ENCODE data around the gene MTERF2.
"Not testable (repeated sequence)": the region's sequence is repeated elsewhere in the genome, so short reads cannot be mapped to it uniquely, and the experiment has no call there.

Gene MTERF2

DNA sequence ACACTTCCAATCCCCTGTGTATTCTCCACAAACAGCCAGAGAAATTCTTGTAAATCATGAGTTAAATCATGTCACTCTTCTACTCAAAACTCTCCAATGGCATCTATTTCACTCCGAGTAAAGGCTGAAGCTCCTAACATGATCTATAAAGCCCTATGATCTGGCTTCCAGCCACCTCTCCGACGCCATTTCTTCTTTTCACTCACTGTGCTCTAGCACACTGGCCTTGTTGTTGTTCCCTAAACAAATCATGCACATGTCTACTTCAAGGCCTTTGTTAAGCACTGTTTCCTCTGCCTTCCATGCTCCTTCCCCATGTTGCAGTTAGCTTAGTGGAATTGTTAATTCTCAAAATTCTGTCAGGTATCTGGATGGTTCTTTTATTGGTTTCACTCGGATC, 30.1 kb upstream of the MTERF2 start:
- H3K4me3 ChIP-seq (ENCODE audit: low read length) = no peak overlapping the region

GRCh38 chr12:107014055-107014454, 27.1 kb upstream of the MTERF2 start:
- H3K4me1 ChIP-seq (ENCODE audit: control insufficient read depth, insufficient read depth, low read length) = no peaks in the 10 kb centered on the region
- H3K4me3 ChIP-seq (ENCODE audit: low read length) = no peak overlapping the region
- no peaks in the 10 kb centered on the region for H3K36me3 ChIP-seq (ENCODE audit: control insufficient read depth, insufficient read depth, low read length)
- no peak overlapping the region for H3K27ac ChIP-seq (ENCODE audit: low read depth, low read length)
- H3K27me3 ChIP-seq (ENCODE audit: control insufficient read depth, insufficient read depth, low read length) = no peaks in the 10 kb centered on the region
- no peak overlapping the region for H3K9ac ChIP-seq (ENCODE audit: low read length)

More for the DNA sequence above, 30.1 kb upstream of the MTERF2 start:
- no peak overlapping the region for H3K9ac ChIP-seq (ENCODE audit: low read length)
- H3K4me1 ChIP-seq (ENCODE audit: control insufficient read depth, insufficient read depth, low read length) = no peaks in the 10 kb centered on the region
- H3K27ac ChIP-seq (ENCODE audit: low read depth, low read length) = no peak overlapping the region
- no peaks in the 10 kb centered on the region for H3K27me3 ChIP-seq (ENCODE audit: control insufficient read depth, insufficient read depth, low read length)
- H3K36me3 ChIP-seq (ENCODE audit: control insufficient read depth, insufficient read depth, low read length) = no peaks in the 10 kb centered on the region

GRCh38 chr12:107012736-107013425, 25.9 kb upstream of the MTERF2 start:
- no peak overlapping the region for H3K4me3 ChIP-seq (ENCODE audit: low read length)
- H3K9ac ChIP-seq (ENCODE audit: low read length) = no peak overlapping the region
- no peaks in the 10 kb centered on the region for H3K36me3 ChIP-seq (ENCODE audit: control insufficient read depth, insufficient read depth, low read length)
- H3K27me3 ChIP-seq (ENCODE audit: control insufficient read depth, insufficient read depth, low read length) = no peaks in the 10 kb centered on the region
- H3K27ac ChIP-seq (ENCODE audit: low read depth, low read length) = no peak overlapping the region
- no peaks in the 10 kb centered on the region for H3K4me1 ChIP-seq (ENCODE audit: control insufficient read depth, insufficient read depth, low read length)

GRCh38 chr12:107011519-107011918, 24.6 kb upstream of the MTERF2 start:
- H3K4me3 ChIP-seq (ENCODE audit: low read length) = no peak overlapping the region
- no peaks in the 10 kb centered on the region for H3K27me3 ChIP-seq (ENCODE audit: control insufficient read depth, insufficient read depth, low read length)

DNA sequence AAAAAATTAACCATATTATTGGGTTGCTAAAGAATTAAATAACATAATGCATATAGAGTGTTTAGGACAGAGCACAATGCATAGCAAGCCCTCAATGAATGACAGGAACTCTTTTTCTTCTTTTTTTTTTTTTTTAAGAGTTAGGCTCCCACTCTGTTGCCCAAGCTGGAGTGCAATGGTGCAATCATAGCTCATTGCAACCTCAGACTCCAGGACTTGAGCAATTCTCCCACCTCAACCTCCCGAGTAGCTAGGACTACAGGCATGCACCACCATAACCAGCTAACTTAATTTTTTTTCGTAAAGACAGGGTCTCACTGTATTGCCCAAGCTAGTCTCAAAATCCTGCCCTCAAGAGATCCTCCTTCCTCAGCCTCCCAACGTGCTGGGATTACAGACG, 20.5 kb upstream of the MTERF2 start:
- Histone ChIP-seq H3K27me3 (ENCODE audit: control insufficient read depth, insufficient read depth, low read length) (no peaks in the 10 kb centered on the region), H3K27ac (ENCODE audit: low read depth, low read length) (no peak overlapping the region), H3K4me3 (ENCODE audit: low read length) (no peak overlapping the region), H3K36me3 (ENCODE audit: control insufficient read depth, insufficient read depth, low read length) (no peaks in the 10 kb centered on the region), H3K9ac (ENCODE audit: low read length) (no peak overlapping the region), H3K4me1 (ENCODE audit: control insufficient read depth, insufficient read depth, low read length) (no peaks in the 10 kb centered on the region)

More at GRCh38 chr12:107011519-107011918, 24.6 kb upstream of the MTERF2 start:
- Histone ChIP-seq H3K36me3 (ENCODE audit: control insufficient read depth, insufficient read depth, low read length) (no peaks in the 10 kb centered on the region), H3K4me1 (ENCODE audit: control insufficient read depth, insufficient read depth, low read length) (no peaks in the 10 kb centered on the region), H3K9ac (ENCODE audit: low read length) (no peak overlapping the region), H3K27ac (ENCODE audit: low read depth, low read length) (no peak overlapping the region)

GRCh38 chr12:107002665-107003064, 15.7 kb upstream of the MTERF2 start:
- not testable (repeated sequence) for H3K9ac ChIP-seq (ENCODE audit: low read length); H3K4me3 ChIP-seq (ENCODE audit: low read length); H3K27ac ChIP-seq (ENCODE audit: low read depth, low read length); H3K27me3 ChIP-seq (ENCODE audit: control insufficient read depth, insufficient read depth, low read length); H3K36me3 ChIP-seq (ENCODE audit: control insufficient read depth, insufficient read depth, low read length); H3K4me1 ChIP-seq (ENCODE audit: control insufficient read depth, insufficient read depth, low read length)

- Histone ChIP-seq H3K27me3 (ENCODE audit: control insufficient read depth, insufficient read depth, low read length) (no peaks in the 10 kb centered on the region), H3K9ac (ENCODE audit: low read length) (no peak overlapping the region), H3K27ac (ENCODE audit: low read depth, low read length) (no peak overlapping the region), H3K36me3 (ENCODE audit: control insufficient read depth, insufficient read depth, low read length) (peaks cover 4% of the 10 kb centered on the region), H3K4me3 (ENCODE audit: low read length) (no peak overlapping the region), H3K4me1 (ENCODE audit: control insufficient read depth, insufficient read depth, low read length) (peaks cover 6% of the 10 kb centered on the region)
These were observed 12.5 kb upstream of the MTERF2 start for GRCh38 chr12:106999446-106999845.

DNA sequence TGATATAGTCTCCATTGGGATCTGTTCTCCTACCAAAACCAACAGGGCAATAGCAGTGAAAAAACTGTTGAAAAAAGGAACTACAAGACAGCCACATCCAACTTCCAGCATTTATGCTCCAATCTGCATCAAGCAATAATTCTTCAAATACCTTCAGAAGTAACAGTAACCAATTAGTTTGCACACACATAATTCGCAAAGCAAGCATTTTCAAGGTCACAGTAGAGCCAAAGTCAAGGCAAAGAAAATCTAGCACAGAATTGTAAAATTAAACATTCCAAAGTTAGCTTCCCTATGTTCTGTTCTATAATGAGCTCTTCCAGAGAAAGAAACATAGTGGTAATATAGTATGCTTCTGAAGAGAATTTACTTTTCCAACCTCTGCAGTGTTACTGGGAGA, 11.0 kb upstream of the MTERF2 start:
- no peaks in the 10 kb centered on the region for H3K27me3 ChIP-seq (ENCODE audit: control insufficient read depth, insufficient read depth, low read length)
- H3K4me1 ChIP-seq (ENCODE audit: control insufficient read depth, insufficient read depth, low read length) = peaks cover 6% of the 10 kb centered on the region
- H3K4me3 ChIP-seq (ENCODE audit: low read length) = no peak overlapping the region
- H3K27ac ChIP-seq (ENCODE audit: low read depth, low read length) = no peak overlapping the region
- H3K36me3 ChIP-seq (ENCODE audit: control insufficient read depth, insufficient read depth, low read length) = peaks cover 4% of the 10 kb centered on the region
- no peak overlapping the region for H3K9ac ChIP-seq (ENCODE audit: low read length)

DNA sequence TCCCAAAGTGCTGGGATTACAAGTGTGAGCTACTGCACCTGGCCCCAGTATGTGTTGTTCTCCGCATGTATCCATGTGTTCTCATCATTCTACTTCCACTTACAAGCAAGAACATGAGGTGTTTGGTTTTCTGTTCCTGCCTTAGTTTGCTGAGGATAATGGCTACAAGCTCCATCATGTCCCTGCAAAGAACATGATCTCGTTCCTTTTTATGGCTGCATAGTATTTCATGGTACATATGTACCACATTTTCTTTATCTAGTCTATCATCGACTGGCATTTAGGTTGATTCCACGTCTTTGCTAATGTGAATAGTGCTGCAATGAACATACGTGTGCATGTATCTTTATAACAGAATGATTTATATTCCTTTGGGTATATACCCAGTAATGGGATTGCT, 9.2 kb upstream of the MTERF2 start:
- not testable (repeated sequence) for H3K27ac ChIP-seq (ENCODE audit: low read depth, low read length); H3K4me3 ChIP-seq (ENCODE audit: low read length); H3K4me1 ChIP-seq (ENCODE audit: control insufficient read depth, insufficient read depth, low read length); H3K36me3 ChIP-seq (ENCODE audit: control insufficient read depth, insufficient read depth, low read length); H3K9ac ChIP-seq (ENCODE audit: low read length); H3K27me3 ChIP-seq (ENCODE audit: control insufficient read depth, insufficient read depth, low read length)

- Histone ChIP-seq H3K36me3 (ENCODE audit: control insufficient read depth, insufficient read depth, low read length) (peaks cover 4% of the 10 kb centered on the region), H3K4me3 (ENCODE audit: low read length) (no peak overlapping the region), H3K4me1 (ENCODE audit: control insufficient read depth, insufficient read depth, low read length) (peaks cover 6% of the 10 kb centered on the region), H3K9ac (ENCODE audit: low read length) (no peak overlapping the region), H3K27me3 (ENCODE audit: control insufficient read depth, insufficient read depth, low read length) (no peaks in the 10 kb centered on the region), H3K27ac (ENCODE audit: low read depth, low read length) (peak overlapping the region; percentile 51)
These were observed 7.8 kb upstream of the MTERF2 start for GRCh38 chr12:106994579-106995220.

GRCh38 chr12:106987846-106988245, 900 bp upstream of the MTERF2 start:
- H3K4me1 ChIP-seq (ENCODE audit: control insufficient read depth, insufficient read depth, low read length) = peaks cover 11% of the 10 kb centered on the region
- H3K36me3 ChIP-seq (ENCODE audit: control insufficient read depth, insufficient read depth, low read length) = peaks cover 3% of the 10 kb centered on the region
- no peaks in the 10 kb centered on the region for H3K27me3 ChIP-seq (ENCODE audit: control insufficient read depth, insufficient read depth, low read length)
- H3K27ac ChIP-seq (ENCODE audit: low read depth, low read length) = no peak overlapping the region
- H3K9ac ChIP-seq (ENCODE audit: low read length) = no peak overlapping the region
- no peak overlapping the region for H3K4me3 ChIP-seq (ENCODE audit: low read length)

- Histone ChIP-seq H3K27me3 (ENCODE audit: control insufficient read depth, insufficient read depth, low read length) (no peaks in the 10 kb centered on the region), H3K4me3 (ENCODE audit: low read length) (peak overlapping the region; percentile 92), H3K4me1 (ENCODE audit: control insufficient read depth, insufficient read depth, low read length) (peaks cover 11% of the 10 kb centered on the region), H3K36me3 (ENCODE audit: control insufficient read depth, insufficient read depth, low read length) (peaks cover 3% of the 10 kb centered on the region), H3K9ac (ENCODE audit: low read length) (peak overlapping the region; percentile 76), H3K27ac (ENCODE audit: low read depth, low read length) (peak overlapping the region; percentile 91)
These were observed 811 bp downstream of the MTERF2 start for GRCh38 chr12:106986135-106986534.

DNA sequence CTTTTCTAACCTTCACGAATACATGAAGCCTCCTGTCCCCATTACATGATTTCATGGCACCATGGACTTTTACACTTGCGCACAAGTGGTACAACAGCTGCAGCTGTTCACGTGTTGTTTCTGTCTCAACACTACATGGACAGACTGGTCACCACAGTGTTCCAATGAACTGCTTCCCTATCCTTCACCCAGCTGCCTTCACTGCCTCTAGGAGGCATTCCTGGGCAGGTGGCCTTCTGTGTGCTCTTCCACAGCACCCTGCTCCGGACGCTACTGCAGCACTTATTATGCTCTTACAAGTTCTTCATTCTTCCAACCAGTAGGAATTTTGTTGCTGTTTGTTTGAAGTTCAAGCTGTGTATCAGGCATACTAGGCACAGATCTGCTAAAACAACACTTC, 1.5 kb downstream of the MTERF2 start:
- H3K9ac ChIP-seq (ENCODE audit: low read length) = no peak overlapping the region

More for the DNA sequence above, 1.5 kb downstream of the MTERF2 start:
- H3K4me1 ChIP-seq (ENCODE audit: control insufficient read depth, insufficient read depth, low read length) = peaks cover 11% of the 10 kb centered on the region
- peak overlapping the region; percentile 92 for H3K4me3 ChIP-seq (ENCODE audit: low read length)
- H3K27ac ChIP-seq (ENCODE audit: low read depth, low read length) = no peak overlapping the region
- H3K27me3 ChIP-seq (ENCODE audit: control insufficient read depth, insufficient read depth, low read length) = no peaks in the 10 kb centered on the region
- H3K36me3 ChIP-seq (ENCODE audit: control insufficient read depth, insufficient read depth, low read length) = peaks cover 3% of the 10 kb centered on the region

Measured in rectal smooth muscle tissue (tissue), 1 donor.